GM21576 (cell line): Measurements from ENCODE around the gene COTL1.
"Not testable (repeated sequence)": the region's sequence is repeated elsewhere in the genome, so short reads cannot be mapped to it uniquely, and the experiment has no call there.

Source experiments
- ATAC-seq: cut with Tn5 transposase; IDR thresholded peaks from one replicate; pipeline ENCODE4 v1.9.1; 2021; ENCODE audit warnings: mild to moderate bottlenecking, moderate library complexity; ENCODE audit not compliant: unreplicated experiment

Gene COTL1

GRCh38 chr16:84643674-84644073 lies 25.8 kb upstream of the COTL1 start:
- peak; percentile 32 for ATAC-seq

GRCh38 chr16:84643180-84643583 lies 25.3 kb upstream of the COTL1 start:
- no peak for ATAC-seq

GRCh38 chr16:84641643-84642358 lies 23.9 kb upstream of the COTL1 start:
- no peak for ATAC-seq

- no peak for ATAC-seq
Observed at GRCh38 chr16:84640145-84640544, 22.3 kb upstream of the COTL1 start.

- ATAC-seq = no peak
Observed at GRCh38 chr16:84638231-84638806, 20.4 kb upstream of the COTL1 start.

- ATAC-seq = no peak
Observed at GRCh38 chr16:84637709-84638108, 19.8 kb upstream of the COTL1 start.

- ATAC-seq = no peak
Observed at GRCh38 chr16:84635702-84636101, 17.8 kb upstream of the COTL1 start.

GRCh38 chr16:84633622-84634021 lies 15.7 kb upstream of the COTL1 start:
- no peak for ATAC-seq

GRCh38 chr16:84632862-84633261 lies 15.0 kb upstream of the COTL1 start:
- ATAC-seq = not testable (repeated sequence)

- no peak for ATAC-seq
Observed at GRCh38 chr16:84631886-84632285, 14.0 kb upstream of the COTL1 start.

GRCh38 chr16:84631153-84631466 lies 13.2 kb upstream of the COTL1 start:
- no peak for ATAC-seq

GRCh38 chr16:84630446-84631152 lies 12.7 kb upstream of the COTL1 start:
- ATAC-seq = no peak

GRCh38 chr16:84630009-84630408 lies 12.1 kb upstream of the COTL1 start:
- no peak for ATAC-seq

GRCh38 chr16:84629580-84629979 lies 11.7 kb upstream of the COTL1 start:
- no peak for ATAC-seq

- ATAC-seq = no peak
Observed at GRCh38 chr16:84628226-84628731, 10.4 kb upstream of the COTL1 start.

GRCh38 chr16:84625556-84625955 lies 7.7 kb upstream of the COTL1 start:
- ATAC-seq = no peak

GRCh38 chr16:84620913-84621312 lies 3.0 kb upstream of the COTL1 start:
- ATAC-seq = not testable (repeated sequence)

- ATAC-seq = no peak
Observed at GRCh38 chr16:84618581-84619460, 943 bp upstream of the COTL1 start.

GRCh38 chr16:84617041-84617790 lies 662 bp downstream of the COTL1 start:
- peak; percentile 9 for ATAC-seq

- ATAC-seq = no peak
Observed at GRCh38 chr16:84616515-84616914, 1.4 kb downstream of the COTL1 start.
